ENCODE data around the gene RPS6KC1. TPM values are rescaled to one million over a fixed set of nuclear protein-coding genes. Genes with fewer than 3 reads are reported as not detected.

RPS6KC1 gene
- total and polyA plus RNA-seq, 2 donors (not counting 1 experiment from before 2014, with no cell fraction given) = 2.4 to 19.0 TPM

GRCh38 chr1:213055767-213056166 lies 4.7 kb downstream of the RPS6KC1 start:
- DNase-seq (no peak), ATAC-seq (ENCODE audit: low read depth) (no peak)
- ChIA-PET POLR2A (no interaction called here), CTCF (no interaction called here)
- no peak overlapping the region for H3K27ac Mint-ChIP-seq
- intact Hi-C loops (cut with micrococcal nuclease) = no loop called here
- no peak overlapping the region for H3K4me3 Mint-ChIP-seq
- H3K36me3 ChIP-seq (replicated peaks in 1 of 2; ENCODE audit: control extremely low read depth in 1 of 2, control insufficient read depth in 1 of 2, extremely low read depth in 1 of 2, insufficient read depth in 2 of 2, low read length in 1 of 2) = no peaks in the 10 kb centered on the region
- peaks cover 0 to 3% (median 0%) of the 10 kb centered on the region in 3 donors for H3K9me3 ChIP-seq (ENCODE audit: control extremely low read depth in 1 of 3, control insufficient read depth in 2 of 3, insufficient read depth in 1 of 3, low read length in 2 of 3)
- H3K4me2 ChIP-seq (replicated peaks; ENCODE audit: low read depth, low read length, poor library complexity, severe bottlenecking) = no peak overlapping the region
- TF ChIP-seq CTCF (IDR thresholded peaks at IDR 0.05) (no peak), EZH2 (IDR thresholded peaks at IDR 0.05; ENCODE audit: borderline replicate concordance, insufficient read depth, low read depth, low read length, poor library complexity, severe bottlenecking) (no peak)
- H3K4me3 ChIP-seq (ENCODE audit: control extremely low read depth in 1 of 5, extremely low read depth in 1 of 5, insufficient read depth in 1 of 5, low read depth in 2 of 5, low read length in 4 of 5) = no peak overlapping the region
- H3K4me1 ChIP-seq (ENCODE audit: control insufficient read depth in 2 of 2, insufficient read depth in 2 of 2, low read length in 2 of 2) = peaks cover 7% of the 10 kb centered on the region in 2 donors
- no peak overlapping the region for H3K9ac ChIP-seq (ENCODE audit: low read length)
- no peaks in the 10 kb centered on the region for H3K27me3 Mint-ChIP-seq
- no peak overlapping the region for H2AFZ ChIP-seq (ENCODE audit: insufficient read depth, low read depth, low read length, poor library complexity, severe bottlenecking)
- 100% methylated on average over 2 of the region's 3 CpGs for WGBS (ENCODE audit: insufficient coverage)
- H3K27ac ChIP-seq (ENCODE audit: low read length in 2 of 2) = no peak overlapping the region
- no peaks in the 10 kb centered on the region for H4K20me1 ChIP-seq (ENCODE audit: control insufficient read depth, insufficient read depth, low read length, poor library complexity, severe bottlenecking)
- H3K4me1 Mint-ChIP-seq = peaks cover 14% of the 10 kb centered on the region
- H3K79me2 ChIP-seq (ENCODE audit: control insufficient read depth, insufficient read depth, low read length) = peaks cover 71% of the 10 kb centered on the region
- no peaks in the 10 kb centered on the region for H3K27me3 ChIP-seq (replicated peaks in 1 of 4; ENCODE audit: control extremely low read depth in 1 of 4, control insufficient read depth in 3 of 4, insufficient read depth in 4 of 4, low read length in 3 of 4)
- H3K9me3 Mint-ChIP-seq (ENCODE audit: insufficient read depth) = no peaks in the 10 kb centered on the region

- H3K27me3 Mint-ChIP-seq = no peaks in the 10 kb centered on the region
- Histone ChIP-seq H3K9ac (ENCODE audit: low read length) (no peak overlapping the region), H3K4me2 (replicated peaks; ENCODE audit: low read depth, low read length, poor library complexity, severe bottlenecking) (no peak overlapping the region), H3K9me3 (ENCODE audit: control extremely low read depth in 1 of 3, control insufficient read depth in 2 of 3, insufficient read depth in 1 of 3, low read length in 2 of 3) (no peaks in the 10 kb centered on the region), H3K36me3 (replicated peaks in 1 of 2; ENCODE audit: control extremely low read depth in 1 of 2, control insufficient read depth in 1 of 2, extremely low read depth in 1 of 2, insufficient read depth in 2 of 2, low read length in 1 of 2) (no peaks in the 10 kb centered on the region), H3K4me1 (ENCODE audit: control insufficient read depth in 2 of 2, insufficient read depth in 2 of 2, low read length in 2 of 2) (no peaks in the 10 kb centered on the region), H3K27me3 (replicated peaks in 1 of 4; ENCODE audit: control extremely low read depth in 1 of 4, control insufficient read depth in 3 of 4, insufficient read depth in 4 of 4, low read length in 3 of 4) (no peaks in the 10 kb centered on the region), H4K20me1 (ENCODE audit: control insufficient read depth, insufficient read depth, low read length, poor library complexity, severe bottlenecking) (no peaks in the 10 kb centered on the region), H3K4me3 (ENCODE audit: control extremely low read depth in 1 of 5, extremely low read depth in 1 of 5, insufficient read depth in 1 of 5, low read depth in 2 of 5, low read length in 4 of 5) (no peak overlapping the region), H2AFZ (ENCODE audit: insufficient read depth, low read depth, low read length, poor library complexity, severe bottlenecking) (no peak overlapping the region), H3K79me2 (ENCODE audit: control insufficient read depth, insufficient read depth, low read length) (peaks cover 68% of the 10 kb centered on the region), H3K27ac (ENCODE audit: low read length in 2 of 2) (no peak overlapping the region)
- CTCF ChIA-PET = no interaction called here
- intact Hi-C loops (cut with micrococcal nuclease) = no loop called here
- TF ChIP-seq CTCF (IDR thresholded peaks at IDR 0.05) (no peak), EZH2 (IDR thresholded peaks at IDR 0.05; ENCODE audit: borderline replicate concordance, insufficient read depth, low read depth, low read length, poor library complexity, severe bottlenecking) (no peak)
- peaks cover 4% of the 10 kb centered on the region for H3K4me1 Mint-ChIP-seq
- POLR2A ChIA-PET = no interaction called here
- no peak overlapping the region for H3K4me3 Mint-ChIP-seq
- no peak overlapping the region for H3K27ac Mint-ChIP-seq
- DNase-seq = no peak
- ATAC-seq (ENCODE audit: low read depth) = no peak
- no CpG with 5 or more reads among the region's 5 CpGs for WGBS (ENCODE audit: insufficient coverage)
- no peaks in the 10 kb centered on the region for H3K9me3 Mint-ChIP-seq (ENCODE audit: insufficient read depth)
These were observed 6.4 kb downstream of the RPS6KC1 start for GRCh38 chr1:213057264-213058059.
